GM23338 (cell line): ENCODE data around the gene KYNU. TPM values are rescaled to one million over a fixed set of nuclear protein-coding genes. Genes with fewer than 3 reads are reported as not detected.

Experiments used
- CREB1 ChIP-seq: fragments of 250-450 bp; sonication (Bioruptor Pico); IDR thresholded peaks from 2 replicates; pipeline ENCODE4 v1.5.0; 2020; ENCODE audit warnings: low read depth, mild to moderate bottlenecking, moderate library complexity
- CTCF ChIP-seq, 2 experiments: fragments of 200-600 bp in 1 of 2; sonication (generic) in 1 of 2; conservative IDR thresholded peaks; 2 replicates each; pipeline versions ENCODE4 v1.5.1 to v1.6.1; 2016 to 2017; ENCODE audit warnings: antibody characterized with exemption in 2 of 2, low read depth in 2 of 2, mild to moderate bottlenecking in 2 of 2, moderate library complexity in 1 of 2
- ETS1 ChIP-seq: IDR thresholded peaks from 2 replicates; pipeline ENCODE4 v1.6.1; 2016; ENCODE audit warnings: antibody characterized with exemption
- EZH2 ChIP-seq: fragments of 200-600 bp; sonication (generic); IDR thresholded peaks from one replicate; pipeline ENCODE4 v1.8.0; 2017; ENCODE audit warnings: antibody characterized with exemption, mild to moderate bottlenecking, low read depth; ENCODE audit not compliant: unreplicated experiment
- STAT1 ChIP-seq: IDR thresholded peaks from one replicate; pipeline ENCODE4 v1.6.1; 2016; ENCODE audit warnings: antibody characterized with exemption; ENCODE audit not compliant: unreplicated experiment
- ZNF114 ChIP-seq: fragments of 250-450 bp; sonication (Bioruptor Pico); IDR thresholded peaks from 2 replicates; pipeline ENCODE4 v1.5.0; 2020; ENCODE audit warnings: mild to moderate bottlenecking, moderate library complexity
- ZNF462 ChIP-seq: fragments of 250-450 bp; sonication (Bioruptor Pico); IDR thresholded peaks from 2 replicates; pipeline ENCODE4 v1.5.0; 2020; ENCODE audit warnings: mild to moderate bottlenecking, moderate library complexity
- polyA plus RNA-seq: library from polyadenylated mRNA; unstranded; fragments of >200 nt; fragmentation: Nextera tagmentation; extraction: Ambion mirVana; gene quantifications from 2 replicates; pipeline ENCODE4 v1.2.1, GENCODE V29; 2016
- total RNA-seq: library from RNA; depleted of rRNA; stranded (reverse); fragments of >200 nt; shearing (Covaris generic); gene quantifications from 2 replicates; pipeline ENCODE4 v1.2.3, GENCODE V29; 2014

KYNU gene
- total and polyA plus RNA-seq, 2 experiments from 2014 or later: 0.03 to 0.21 TPM

- TF ChIP-seq ZNF462 (CRISPR knock-in tag): no peak
- no peak for TF ChIP-seq ETS1
- TF ChIP-seq CREB1: no peak
- TF ChIP-seq STAT1: no peak
- TF ChIP-seq CTCF (conservative IDR thresholded peaks at IDR 0.05; ENCODE audit: low read depth in 2 of 2): no peak
- TF ChIP-seq EZH2: no peak
- TF ChIP-seq ZNF114: no peak
These were observed 33.7 kb upstream of the KYNU start (continued) for GRCh38 chr2:142843731-142844130.
